Measurements from ENCODE around the gene SYNPO.

SYNPO gene

GRCh38 chr5:150625831-150626746, 14.4 kb upstream of the SYNPO start:
- DNase-seq: no peak

GRCh38 chr5:150626853-150627276, 13.6 kb upstream of the SYNPO start:
- no peak for DNase-seq

GRCh38 chr5:150627731-150628545, 12.5 kb upstream of the SYNPO start:
- DNase-seq: peak in 1 of 2 donors; percentile 17

GRCh38 chr5:150628936-150629485, 11.4 kb upstream of the SYNPO start:
- no peak for DNase-seq

DNA sequence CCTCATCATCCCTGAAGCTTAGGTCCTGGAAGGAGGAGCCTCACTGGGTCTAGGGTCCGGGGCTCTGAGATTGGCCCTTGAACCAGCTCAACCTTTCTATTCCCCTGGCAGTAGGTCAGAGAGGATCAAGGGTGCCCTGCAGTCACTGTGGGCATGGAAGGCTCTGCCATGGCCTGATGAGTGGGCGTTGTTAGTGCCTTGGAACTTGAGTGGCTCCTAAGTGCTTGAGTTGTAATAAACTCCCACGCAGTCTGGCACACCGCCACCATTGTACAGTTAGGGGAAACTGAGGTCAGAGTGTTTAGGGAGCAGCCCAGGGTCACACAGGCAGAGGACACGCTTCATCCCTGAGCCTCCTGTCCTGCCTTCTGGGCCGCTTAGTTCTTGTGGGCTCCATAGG, 10.4 kb upstream of the SYNPO start:
- DNase-seq: no peak

- no peak for DNase-seq
Measured at GRCh38 chr5:150630461-150631325, 9.8 kb upstream of the SYNPO start.

DNA sequence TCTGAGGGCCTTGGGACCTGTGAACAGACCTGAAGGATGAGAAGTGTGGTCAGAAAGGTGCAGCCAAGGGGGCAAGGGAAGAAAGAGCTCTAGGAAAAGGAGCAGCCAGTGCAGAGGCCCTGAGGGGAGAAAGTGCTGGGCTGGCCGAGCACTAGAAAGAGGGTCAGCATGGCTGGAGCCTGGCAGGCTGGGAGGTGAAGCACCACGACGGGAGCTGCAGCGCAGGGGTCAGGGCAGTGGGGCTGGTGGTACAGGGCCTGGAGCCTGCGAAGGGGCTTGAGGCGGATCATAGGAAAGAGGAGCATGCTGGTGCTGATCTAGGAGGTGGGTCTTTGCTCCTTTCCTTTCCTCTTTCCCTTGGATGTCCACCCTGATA, 9.1 kb upstream of the SYNPO start:
- no peak for DNase-seq

DNA sequence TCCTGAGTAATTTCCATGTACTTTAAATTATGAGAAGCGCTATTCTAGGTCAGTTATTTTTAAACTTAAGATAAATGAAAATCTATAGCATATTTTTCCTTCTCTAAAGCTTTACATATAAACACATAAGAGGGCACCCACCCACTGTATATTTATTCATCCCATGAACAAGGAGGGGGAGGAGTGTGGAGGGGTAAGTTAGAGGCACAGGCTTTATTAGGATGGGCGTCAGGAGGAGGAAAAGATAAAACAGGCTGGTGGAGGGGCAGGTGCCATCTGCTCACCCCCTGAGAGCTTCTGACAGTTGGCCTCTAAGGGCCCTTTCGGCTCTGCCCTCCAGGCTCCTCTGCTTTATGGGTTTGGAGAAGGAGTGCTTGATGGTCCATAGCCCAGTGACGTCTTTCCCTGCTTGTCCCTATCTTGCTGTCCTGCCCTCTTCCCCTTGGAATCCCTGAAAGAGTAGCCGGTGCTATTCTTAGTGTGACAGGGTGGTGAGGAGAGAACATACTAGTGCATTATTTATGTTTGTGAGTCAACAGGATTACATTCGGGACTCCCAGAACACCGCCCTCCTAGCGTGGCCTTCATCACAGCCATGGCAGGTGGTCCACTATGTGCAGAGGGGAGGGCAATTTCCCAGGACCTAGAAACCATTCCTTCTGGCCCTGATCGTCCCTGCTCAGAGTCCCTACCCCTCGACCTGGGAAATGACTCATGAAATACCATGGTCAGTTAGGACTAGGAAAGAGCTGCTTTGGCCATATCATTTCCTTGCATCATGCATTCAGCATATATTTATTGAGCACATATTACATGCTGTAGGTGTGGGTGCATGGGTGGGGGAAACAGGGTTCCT, 7.9 kb upstream of the SYNPO start:
- no peak for DNase-seq

DNA sequence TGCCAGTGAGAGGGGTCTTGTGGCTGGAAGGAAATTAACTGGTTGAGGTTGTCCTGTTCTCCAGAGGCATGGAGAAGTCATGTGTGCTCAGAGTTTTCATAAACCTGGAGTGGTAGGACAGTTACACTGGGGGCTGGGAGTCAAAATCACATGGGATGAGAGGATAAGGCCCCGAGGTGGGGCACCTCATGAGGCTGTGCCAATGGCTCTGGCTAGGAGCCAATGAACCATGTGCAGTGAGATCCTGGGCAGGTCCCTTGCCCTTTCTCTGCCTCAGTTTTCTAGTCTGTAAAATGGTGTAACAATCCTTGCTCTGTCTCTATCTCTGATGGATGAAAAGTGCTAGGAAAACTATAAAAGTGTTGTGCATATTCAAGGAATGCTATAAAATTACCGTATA, 7.0 kb upstream of the SYNPO start:
- DNase-seq: no peak

- DNase-seq: no peak
Measured at GRCh38 chr5:150636391-150637244, 3.8 kb upstream of the SYNPO start.

DNA sequence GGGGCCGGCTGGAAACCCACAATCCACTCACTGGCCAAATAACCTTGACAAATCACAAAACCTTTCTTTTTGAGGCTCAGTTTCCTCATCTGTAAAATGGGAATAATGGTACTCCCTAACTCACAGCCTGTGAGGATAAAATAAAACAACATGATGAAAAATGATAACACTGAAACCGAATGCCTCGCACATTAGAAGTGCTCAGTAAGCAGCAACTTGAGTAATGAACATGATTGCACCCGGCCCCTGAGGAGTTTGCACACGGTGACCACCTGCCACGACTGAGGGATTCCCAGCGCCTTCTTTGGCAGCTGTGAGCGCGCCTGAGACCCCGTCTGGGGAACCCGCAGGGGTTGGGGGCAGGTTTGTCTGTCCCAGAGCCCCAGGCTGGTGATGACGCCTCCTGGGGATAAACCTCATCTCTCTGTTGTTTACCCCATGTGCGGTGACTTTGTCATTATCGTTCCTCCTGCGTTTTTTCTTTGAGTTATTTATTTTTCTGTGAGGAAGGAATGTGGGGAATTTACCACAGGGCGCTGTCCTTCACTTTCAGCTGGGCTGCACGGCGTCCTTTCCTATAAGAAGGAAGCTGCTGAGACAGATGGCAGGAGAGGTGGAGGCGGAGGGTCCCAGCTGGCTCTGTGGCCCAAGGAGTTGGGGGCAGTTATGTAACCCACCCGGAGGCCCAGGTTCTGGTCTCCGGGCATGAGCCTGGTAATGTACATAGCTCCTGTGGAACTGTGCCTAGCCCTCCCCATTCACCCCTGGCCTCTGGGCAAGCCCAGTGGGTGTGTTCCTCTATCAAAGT, 3.0 kb upstream of the SYNPO start:
- DNase-seq: no peak

GRCh38 chr5:150638053-150638444, 2.4 kb upstream of the SYNPO start:
- DNase-seq: no peak

DNA sequence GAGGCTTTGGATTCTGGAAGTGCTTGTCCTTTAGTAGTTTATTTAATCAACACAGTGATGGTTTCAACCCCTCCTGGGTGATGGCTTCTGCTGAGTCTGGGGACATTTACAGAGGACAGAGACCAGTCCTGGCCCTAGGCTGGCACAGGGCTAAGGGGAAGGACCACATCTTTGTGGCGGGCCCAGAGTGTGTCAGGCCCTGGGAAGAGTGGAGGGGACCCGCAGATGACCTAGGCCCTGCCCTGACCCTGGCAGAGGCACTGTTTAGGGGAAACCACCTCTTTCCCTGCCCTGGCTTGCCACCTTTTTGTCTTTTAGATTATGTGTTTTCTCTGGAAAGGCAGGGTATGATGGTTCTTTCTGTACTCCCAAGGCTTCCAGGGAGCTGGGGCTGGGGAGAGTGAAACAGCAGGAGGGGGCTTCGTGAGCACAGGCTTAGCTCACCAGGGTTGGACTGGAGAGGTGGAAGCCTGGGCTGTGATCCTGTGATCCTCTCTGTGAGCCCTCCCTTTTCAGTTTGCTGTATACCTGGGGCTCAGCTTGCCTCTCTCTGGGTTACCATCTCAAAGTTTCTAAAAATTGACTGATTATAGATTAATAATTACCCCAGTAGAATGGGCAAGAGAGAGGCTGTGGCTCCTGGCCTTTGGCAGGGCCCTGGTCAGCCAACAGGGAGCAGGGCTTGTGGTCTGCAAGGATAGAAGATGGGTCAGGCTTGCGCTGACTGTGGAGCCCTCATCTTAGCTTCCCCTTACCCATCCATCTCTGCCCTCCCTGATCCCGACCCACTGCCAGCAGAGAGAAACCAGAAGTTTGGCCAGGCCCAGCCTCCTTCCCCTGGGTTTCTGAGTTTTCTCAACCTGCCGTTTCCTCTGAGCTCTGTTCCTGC, 1.7 kb upstream of the SYNPO start:
- DNase-seq: no peak

GRCh38 chr5:150639377-150639692, 1.1 kb upstream of the SYNPO start:
- DNase-seq: no peak

GRCh38 chr5:150639751-150640150, 709 bp upstream of the SYNPO start:
- DNase-seq: no peak

DNA sequence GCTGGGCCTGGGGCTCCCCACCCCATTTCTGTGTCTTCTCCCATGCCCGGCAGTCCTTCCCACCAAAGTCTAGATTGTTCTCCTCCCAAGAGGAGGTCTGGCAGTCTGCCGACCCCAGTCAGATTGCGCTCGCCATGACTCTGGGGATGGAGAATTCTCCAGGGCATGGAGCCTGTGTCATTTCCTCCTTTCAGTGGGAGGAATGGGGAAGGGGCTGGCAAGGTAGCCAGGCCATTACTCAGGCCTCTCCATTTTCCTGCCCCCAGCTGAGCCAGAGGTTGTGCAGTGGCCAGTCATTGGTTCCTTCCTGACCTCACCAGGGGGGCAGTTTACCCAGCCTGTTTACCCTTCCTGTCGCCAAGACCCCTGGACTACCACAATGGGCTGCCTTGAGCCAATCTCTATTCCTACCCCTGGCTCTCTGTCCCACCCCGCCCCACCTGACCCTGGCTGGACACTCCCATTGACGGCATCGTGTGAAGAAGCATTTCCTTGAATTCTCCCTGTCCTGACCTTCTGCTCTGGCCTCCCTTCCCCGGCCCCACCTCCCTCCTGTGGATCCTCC, 628 bp downstream of the SYNPO start:
- DNase-seq: no peak

GRCh38 chr5:150641824-150642566, 1.5 kb downstream of the SYNPO start:
- no peak for DNase-seq

DNA sequence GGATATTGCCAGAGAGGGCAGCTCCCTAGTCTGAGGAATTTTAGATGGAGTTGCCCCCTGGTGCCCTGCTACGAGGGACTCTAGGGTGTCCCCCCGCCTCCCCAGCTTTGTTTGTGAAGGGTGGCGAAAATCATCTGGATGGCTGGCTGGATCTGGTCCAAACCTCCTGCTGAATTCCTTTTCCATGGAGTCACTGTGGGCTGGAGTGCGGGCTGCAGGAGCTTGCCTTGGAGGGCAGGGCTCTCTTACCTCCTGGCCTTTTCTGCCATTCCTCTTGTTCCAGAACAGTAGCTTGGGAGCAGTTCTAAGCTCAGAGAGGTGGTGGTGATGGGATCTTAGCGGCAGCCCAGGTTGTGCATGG, 2.1 kb downstream of the SYNPO start:
- DNase-seq: no peak

All from inflammatory macrophage treated with lipopolysaccharide for 1 hour (primary cell).